ENCODE measurements around the gene BACE1-AS.

The BACE1-AS gene

GRCh38 chr11:117269856-117270255 lies 21.3 kb upstream of the BACE1-AS start:
- TF ChIP-seq TAF1 (IDR thresholded peaks at IDR 0.05; ENCODE audit: borderline replicate concordance, insufficient read depth, low read length), result no peak
- TF ChIP-seq, protein P1, sequence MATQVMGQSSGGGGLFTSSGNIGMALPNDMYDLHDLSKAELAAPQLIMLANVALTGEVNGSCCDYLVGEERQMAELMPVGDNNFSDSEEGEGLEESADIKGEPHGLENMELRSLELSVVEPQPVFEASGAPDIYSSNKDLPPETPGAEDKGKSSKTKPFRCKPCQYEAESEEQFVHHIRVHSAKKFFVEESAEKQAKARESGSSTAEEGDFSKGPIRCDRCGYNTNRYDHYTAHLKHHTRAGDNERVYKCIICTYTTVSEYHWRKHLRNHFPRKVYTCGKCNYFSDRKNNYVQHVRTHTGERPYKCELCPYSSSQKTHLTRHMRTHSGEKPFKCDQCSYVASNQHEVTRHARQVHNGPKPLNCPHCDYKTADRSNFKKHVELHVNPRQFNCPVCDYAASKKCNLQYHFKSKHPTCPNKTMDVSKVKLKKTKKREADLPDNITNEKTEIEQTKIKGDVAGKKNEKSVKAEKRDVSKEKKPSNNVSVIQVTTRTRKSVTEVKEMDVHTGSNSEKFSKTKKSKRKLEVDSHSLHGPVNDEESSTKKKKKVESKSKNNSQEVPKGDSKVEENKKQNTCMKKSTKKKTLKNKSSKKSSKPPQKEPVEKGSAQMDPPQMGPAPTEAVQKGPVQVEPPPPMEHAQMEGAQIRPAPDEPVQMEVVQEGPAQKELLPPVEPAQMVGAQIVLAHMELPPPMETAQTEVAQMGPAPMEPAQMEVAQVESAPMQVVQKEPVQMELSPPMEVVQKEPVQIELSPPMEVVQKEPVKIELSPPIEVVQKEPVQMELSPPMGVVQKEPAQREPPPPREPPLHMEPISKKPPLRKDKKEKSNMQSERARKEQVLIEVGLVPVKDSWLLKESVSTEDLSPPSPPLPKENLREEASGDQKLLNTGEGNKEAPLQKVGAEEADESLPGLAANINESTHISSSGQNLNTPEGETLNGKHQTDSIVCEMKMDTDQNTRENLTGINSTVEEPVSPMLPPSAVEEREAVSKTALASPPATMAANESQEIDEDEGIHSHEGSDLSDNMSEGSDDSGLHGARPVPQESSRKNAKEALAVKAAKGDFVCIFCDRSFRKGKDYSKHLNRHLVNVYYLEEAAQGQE (IDR thresholded peaks at IDR 0.05; ENCODE audit: insufficient read depth in 1 of 2, low read depth in 2 of 2, low read length in 2 of 2), result no peak
- TF ChIP-seq FOXP2 (optimal IDR thresholded peaks at IDR 0.05; ENCODE audit: borderline replicate concordance, extremely low read depth, extremely low read length, insufficient read depth), result no peak
- TF ChIP-seq SIN3A (IDR thresholded peaks at IDR 0.05; ENCODE audit: borderline replicate concordance, insufficient read depth, low read length), result no peak

DNA sequence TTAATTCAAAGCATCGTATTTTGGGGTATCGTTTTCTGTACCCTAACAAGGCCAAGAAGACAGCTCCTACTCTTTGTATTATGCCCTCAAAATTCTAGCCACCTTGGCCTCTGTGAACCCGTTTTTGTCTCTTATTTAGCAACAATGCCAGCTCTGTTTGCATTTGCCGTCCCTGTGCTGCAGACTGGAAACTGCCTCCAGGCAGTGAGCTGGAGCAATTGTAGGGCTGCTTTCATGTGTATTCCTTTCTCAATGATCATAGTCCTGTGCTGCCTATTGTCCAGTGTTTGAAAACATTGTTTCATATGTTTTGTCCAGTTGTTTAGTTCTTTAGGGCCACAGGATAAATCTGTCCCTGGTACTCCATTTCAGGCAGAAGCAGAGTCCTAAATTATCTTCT lies 19.9 kb upstream of the BACE1-AS start:
- TF ChIP-seq POLR2AphosphoS5 (IDR thresholded peaks at IDR 0.05; ENCODE audit: low read depth, low read length), result no peak
- no peak for TF ChIP-seq TAF1 (IDR thresholded peaks at IDR 0.05; ENCODE audit: borderline replicate concordance, insufficient read depth, low read length)
- TF ChIP-seq, protein P1 (IDR thresholded peaks at IDR 0.05; ENCODE audit: insufficient read depth in 1 of 2, low read depth in 2 of 2, low read length in 2 of 2), result no peak
- no peak for TF ChIP-seq FOXP2 (optimal IDR thresholded peaks at IDR 0.05; ENCODE audit: borderline replicate concordance, extremely low read depth, extremely low read length, insufficient read depth)
- no peak for TF ChIP-seq SIN3A (IDR thresholded peaks at IDR 0.05; ENCODE audit: borderline replicate concordance, insufficient read depth, low read length)

GRCh38 chr11:117273550-117274289 lies 17.4 kb upstream of the BACE1-AS start:
- TF ChIP-seq SIN3A (IDR thresholded peaks at IDR 0.05; ENCODE audit: borderline replicate concordance, insufficient read depth, low read length) (no peak), TAF1 (IDR thresholded peaks at IDR 0.05; ENCODE audit: borderline replicate concordance, insufficient read depth, low read length) (no peak), FOXP2 (optimal IDR thresholded peaks at IDR 0.05; ENCODE audit: borderline replicate concordance, extremely low read depth, extremely low read length, insufficient read depth) (no peak), POLR2AphosphoS5 (IDR thresholded peaks at IDR 0.05; ENCODE audit: low read depth, low read length) (no peak)
- TF ChIP-seq, protein P1 (IDR thresholded peaks at IDR 0.05; ENCODE audit: insufficient read depth in 1 of 2, low read depth in 2 of 2, low read length in 2 of 2), result no peak

DNA sequence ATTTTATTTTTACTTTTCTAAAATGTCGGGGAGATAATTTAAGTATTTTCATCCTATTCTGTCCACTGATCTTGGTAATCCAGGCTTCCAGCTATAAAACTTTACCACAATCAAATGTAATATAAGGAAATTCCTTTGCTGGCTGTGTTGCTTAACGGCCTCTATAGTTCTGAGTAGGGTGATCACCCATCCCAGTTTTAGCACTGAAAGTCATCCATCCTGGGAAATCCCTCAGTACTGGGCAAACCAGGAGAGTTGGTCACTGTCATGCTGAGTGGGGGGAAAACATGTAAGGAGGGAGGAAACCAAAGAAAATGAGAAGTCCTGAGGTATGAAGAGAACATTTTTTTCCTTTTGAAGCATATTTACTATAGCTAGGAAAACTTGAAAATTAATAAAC lies 12.8 kb upstream of the BACE1-AS start:
- TF ChIP-seq POLR2AphosphoS5 (IDR thresholded peaks at IDR 0.05; ENCODE audit: low read depth, low read length) (no peak), TAF1 (IDR thresholded peaks at IDR 0.05; ENCODE audit: borderline replicate concordance, insufficient read depth, low read length) (no peak), FOXP2 (optimal IDR thresholded peaks at IDR 0.05; ENCODE audit: borderline replicate concordance, extremely low read depth, extremely low read length, insufficient read depth) (no peak), SIN3A (IDR thresholded peaks at IDR 0.05; ENCODE audit: borderline replicate concordance, insufficient read depth, low read length) (no peak)
- TF ChIP-seq, protein P1 (IDR thresholded peaks at IDR 0.05; ENCODE audit: insufficient read depth in 1 of 2, low read depth in 2 of 2, low read length in 2 of 2), result no peak

Data from PFSK-1 (cell line).